ENCODE measurements around the gene PKN1. TPM values are rescaled to one million over a fixed set of nuclear protein-coding genes. Genes with fewer than 3 reads are reported as not detected.

Gene PKN1
- total and polyA plus RNA-seq, 2 experiments from 2014 or later = 86.8 to 201 TPM

DNA sequence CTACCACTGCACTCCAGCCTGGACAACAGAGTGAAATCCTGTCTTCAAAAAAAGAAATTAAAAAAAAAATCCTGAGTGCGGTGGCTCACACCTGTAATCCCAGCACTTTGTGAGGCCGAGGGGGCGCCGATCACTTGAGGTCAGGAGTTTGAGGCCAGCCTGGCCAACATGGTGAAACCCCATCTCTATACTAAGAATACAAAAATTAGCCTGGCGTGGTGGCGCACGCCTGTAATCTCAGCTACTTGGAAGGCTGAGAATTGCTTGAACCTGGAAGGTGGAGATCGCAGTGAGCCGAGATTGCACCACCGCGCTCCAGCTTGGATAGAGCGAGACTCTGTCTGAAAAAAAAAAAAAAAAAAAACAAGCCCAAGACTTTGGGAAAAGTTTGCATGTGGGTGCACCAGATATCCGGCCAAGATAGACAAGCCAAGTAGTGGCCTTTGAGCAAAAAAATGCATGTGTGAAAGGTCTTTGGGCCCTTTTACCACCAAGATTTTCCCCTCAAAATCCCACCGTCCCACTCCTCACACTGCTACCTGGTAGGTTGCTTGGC lies 79.4 kb downstream of the PKN1 start:
- Histone ChIP-seq H3K9me2 (ENCODE audit: insufficient read depth) (no peaks in the 10 kb centered on the region), H3K4me3 (no peak overlapping the region), H3K27ac (ENCODE audit: low read depth) (no peak overlapping the region), H2AFZ (no peak overlapping the region), H3F3A (replicated peaks; ENCODE audit: low read depth) (peaks cover 29% of the 10 kb centered on the region; the same call in 1 of the 2 replicates), H3K4me1 (ENCODE audit: insufficient read depth) (peaks cover 11% of the 10 kb centered on the region; the same call in 1 of the 2 replicates), H3K27me3 (ENCODE audit: insufficient read depth) (no peaks in the 10 kb centered on the region), H3K4me2 (no peak overlapping the region), H3K79me2 (replicated peaks; ENCODE audit: insufficient read depth) (peaks cover 24% of the 10 kb centered on the region), H4K20me1 (replicated peaks; ENCODE audit: insufficient read depth) (peaks cover 24% of the 10 kb centered on the region; the same call in 1 of the 2 replicates), H3K36me3 (ENCODE audit: insufficient read depth) (peaks cover 3% of the 10 kb centered on the region)
- TF ChIP-seq POLR2AphosphoS5 (IDR thresholded peaks at IDR 0.05; ENCODE audit: low read depth) = no peak
- TF ChIP-seq, protein P1, sequence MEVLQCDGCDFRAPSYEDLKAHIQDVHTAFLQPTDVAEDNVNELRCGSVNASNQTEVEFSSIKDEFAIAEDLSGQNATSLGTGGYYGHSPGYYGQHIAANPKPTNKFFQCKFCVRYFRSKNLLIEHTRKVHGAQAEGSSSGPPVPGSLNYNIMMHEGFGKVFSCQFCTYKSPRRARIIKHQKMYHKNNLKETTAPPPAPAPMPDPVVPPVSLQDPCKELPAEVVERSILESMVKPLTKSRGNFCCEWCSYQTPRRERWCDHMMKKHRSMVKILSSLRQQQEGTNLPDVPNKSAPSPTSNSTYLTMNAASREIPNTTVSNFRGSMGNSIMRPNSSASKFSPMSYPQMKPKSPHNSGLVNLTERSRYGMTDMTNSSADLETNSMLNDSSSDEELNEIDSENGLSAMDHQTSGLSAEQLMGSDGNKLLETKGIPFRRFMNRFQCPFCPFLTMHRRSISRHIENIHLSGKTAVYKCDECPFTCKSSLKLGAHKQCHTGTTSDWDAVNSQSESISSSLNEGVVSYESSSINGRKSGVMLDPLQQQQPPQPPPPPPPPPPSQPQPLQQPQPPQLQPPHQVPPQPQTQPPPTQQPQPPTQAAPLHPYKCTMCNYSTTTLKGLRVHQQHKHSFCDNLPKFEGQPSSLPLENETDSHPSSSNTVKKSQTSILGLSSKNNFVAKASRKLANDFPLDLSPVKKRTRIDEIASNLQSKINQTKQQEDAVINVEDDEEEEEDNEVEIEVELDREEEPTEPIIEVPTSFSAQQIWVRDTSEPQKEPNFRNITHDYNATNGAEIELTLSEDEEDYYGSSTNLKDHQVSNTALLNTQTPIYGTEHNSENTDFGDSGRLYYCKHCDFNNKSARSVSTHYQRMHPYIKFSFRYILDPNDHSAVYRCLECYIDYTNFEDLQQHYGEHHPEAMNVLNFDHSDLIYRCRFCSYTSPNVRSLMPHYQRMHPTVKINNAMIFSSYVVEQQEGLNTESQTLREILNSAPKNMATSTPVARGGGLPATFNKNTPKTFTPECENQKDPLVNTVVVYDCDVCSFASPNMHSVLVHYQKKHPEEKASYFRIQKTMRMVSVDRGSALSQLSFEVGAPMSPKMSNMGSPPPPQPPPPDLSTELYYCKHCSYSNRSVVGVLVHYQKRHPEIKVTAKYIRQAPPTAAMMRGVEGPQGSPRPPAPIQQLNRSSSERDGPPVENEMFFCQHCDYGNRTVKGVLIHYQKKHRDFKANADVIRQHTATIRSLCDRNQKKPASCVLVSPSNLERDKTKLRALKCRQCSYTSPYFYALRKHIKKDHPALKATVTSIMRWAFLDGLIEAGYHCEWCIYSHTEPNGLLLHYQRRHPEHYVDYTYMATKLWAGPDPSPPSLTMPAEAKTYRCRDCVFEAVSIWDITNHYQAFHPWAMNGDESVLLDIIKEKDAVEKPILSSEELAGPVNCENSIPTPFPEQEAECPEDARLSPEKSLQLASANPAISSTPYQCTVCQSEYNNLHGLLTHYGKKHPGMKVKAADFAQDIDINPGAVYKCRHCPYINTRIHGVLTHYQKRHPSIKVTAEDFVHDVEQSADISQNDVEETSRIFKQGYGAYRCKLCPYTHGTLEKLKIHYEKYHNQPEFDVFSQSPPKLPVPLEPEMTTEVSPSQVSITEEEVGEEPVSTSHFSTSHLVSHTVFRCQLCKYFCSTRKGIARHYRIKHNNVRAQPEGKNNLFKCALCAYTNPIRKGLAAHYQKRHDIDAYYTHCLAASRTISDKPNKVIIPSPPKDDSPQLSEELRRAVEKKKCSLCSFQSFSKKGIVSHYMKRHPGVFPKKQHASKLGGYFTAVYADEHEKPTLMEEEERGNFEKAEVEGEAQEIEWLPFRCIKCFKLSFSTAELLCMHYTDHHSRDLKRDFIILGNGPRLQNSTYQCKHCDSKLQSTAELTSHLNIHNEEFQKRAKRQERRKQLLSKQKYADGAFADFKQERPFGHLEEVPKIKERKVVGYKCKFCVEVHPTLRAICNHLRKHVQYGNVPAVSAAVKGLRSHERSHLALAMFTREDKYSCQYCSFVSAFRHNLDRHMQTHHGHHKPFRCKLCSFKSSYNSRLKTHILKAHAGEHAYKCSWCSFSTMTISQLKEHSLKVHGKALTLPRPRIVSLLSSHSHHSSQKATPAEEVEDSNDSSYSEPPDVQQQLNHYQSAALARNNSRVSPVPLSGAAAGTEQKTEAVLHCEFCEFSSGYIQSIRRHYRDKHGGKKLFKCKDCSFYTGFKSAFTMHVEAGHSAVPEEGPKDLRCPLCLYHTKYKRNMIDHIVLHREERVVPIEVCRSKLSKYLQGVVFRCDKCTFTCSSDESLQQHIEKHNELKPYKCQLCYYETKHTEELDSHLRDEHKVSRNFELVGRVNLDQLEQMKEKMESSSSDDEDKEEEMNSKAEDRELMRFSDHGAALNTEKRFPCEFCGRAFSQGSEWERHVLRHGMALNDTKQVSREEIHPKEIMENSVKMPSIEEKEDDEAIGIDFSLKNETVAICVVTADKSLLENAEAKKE (CRISPR knock-in tag; IDR thresholded peaks at IDR 0.05) = no peak
- no peak for TF ChIP-seq CTCF (conservative IDR thresholded peaks at IDR 0.05; ENCODE audit: low read depth in 2 of 2)
- TF ChIP-seq NANOG (IDR thresholded peaks at IDR 0.05; ENCODE audit: borderline replicate concordance) = no peak
- TF ChIP-seq JUNB (IDR thresholded peaks at IDR 0.05; ENCODE audit: unreplicated experiment) = no peak
- no peak for TF ChIP-seq EZH2phosphoT487 (IDR thresholded peaks at IDR 0.05; ENCODE audit: unreplicated experiment)
- TF ChIP-seq EZH2 (IDR thresholded peaks at IDR 0.05; ENCODE audit: low read depth, unreplicated experiment) = no peak
- TF ChIP-seq CREB1 (CRISPR knock-in tag; IDR thresholded peaks at IDR 0.05; ENCODE audit: low read depth) = no peak
- TF ChIP-seq ETS1 (IDR thresholded peaks at IDR 0.05) = no peak
- no peak for TF ChIP-seq ZNF331 (CRISPR knock-in tag; IDR thresholded peaks at IDR 0.05; ENCODE audit: low read depth)
- TF ChIP-seq, protein P2, sequence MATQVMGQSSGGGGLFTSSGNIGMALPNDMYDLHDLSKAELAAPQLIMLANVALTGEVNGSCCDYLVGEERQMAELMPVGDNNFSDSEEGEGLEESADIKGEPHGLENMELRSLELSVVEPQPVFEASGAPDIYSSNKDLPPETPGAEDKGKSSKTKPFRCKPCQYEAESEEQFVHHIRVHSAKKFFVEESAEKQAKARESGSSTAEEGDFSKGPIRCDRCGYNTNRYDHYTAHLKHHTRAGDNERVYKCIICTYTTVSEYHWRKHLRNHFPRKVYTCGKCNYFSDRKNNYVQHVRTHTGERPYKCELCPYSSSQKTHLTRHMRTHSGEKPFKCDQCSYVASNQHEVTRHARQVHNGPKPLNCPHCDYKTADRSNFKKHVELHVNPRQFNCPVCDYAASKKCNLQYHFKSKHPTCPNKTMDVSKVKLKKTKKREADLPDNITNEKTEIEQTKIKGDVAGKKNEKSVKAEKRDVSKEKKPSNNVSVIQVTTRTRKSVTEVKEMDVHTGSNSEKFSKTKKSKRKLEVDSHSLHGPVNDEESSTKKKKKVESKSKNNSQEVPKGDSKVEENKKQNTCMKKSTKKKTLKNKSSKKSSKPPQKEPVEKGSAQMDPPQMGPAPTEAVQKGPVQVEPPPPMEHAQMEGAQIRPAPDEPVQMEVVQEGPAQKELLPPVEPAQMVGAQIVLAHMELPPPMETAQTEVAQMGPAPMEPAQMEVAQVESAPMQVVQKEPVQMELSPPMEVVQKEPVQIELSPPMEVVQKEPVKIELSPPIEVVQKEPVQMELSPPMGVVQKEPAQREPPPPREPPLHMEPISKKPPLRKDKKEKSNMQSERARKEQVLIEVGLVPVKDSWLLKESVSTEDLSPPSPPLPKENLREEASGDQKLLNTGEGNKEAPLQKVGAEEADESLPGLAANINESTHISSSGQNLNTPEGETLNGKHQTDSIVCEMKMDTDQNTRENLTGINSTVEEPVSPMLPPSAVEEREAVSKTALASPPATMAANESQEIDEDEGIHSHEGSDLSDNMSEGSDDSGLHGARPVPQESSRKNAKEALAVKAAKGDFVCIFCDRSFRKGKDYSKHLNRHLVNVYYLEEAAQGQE (IDR thresholded peaks at IDR 0.05; ENCODE audit: unreplicated experiment) = no peak
- TF ChIP-seq ZNF114 (CRISPR knock-in tag; IDR thresholded peaks at IDR 0.05) = no peak
- TF ChIP-seq STAT1 (IDR thresholded peaks at IDR 0.05; ENCODE audit: unreplicated experiment) = no peak
- ATAC-seq (no peak), DNase-seq (ENCODE audit: low spot score) (no peak)
- Mint-ChIP-seq H3K36me3 (ENCODE audit: low read depth) (peaks cover 34% of the 10 kb centered on the region), H3K4me1 (peaks cover 25% of the 10 kb centered on the region), H3K27ac (no peak overlapping the region), H3K9me3 (no peaks in the 10 kb centered on the region; the same call in 2 of the 3 replicates), H3K4me3 (no peak overlapping the region), H3K27me3 (ENCODE audit: insufficient read depth, low read depth, poor library complexity) (peaks cover 17% of the 10 kb centered on the region)
